GM19467 (cell line): ENCODE measurements around the gene TXNDC11.

Experiments
- ATAC-seq: cut with Tn5 transposase; IDR thresholded peaks from one replicate; pipeline ENCODE4 v1.9.1; 2021; ENCODE audit warnings: mild to moderate bottlenecking, moderate library complexity; ENCODE audit not compliant: unreplicated experiment

TXNDC11 gene

GRCh38 chr16:11725457-11725856 lies 17.2 kb downstream of the TXNDC11 start:
- no peak for ATAC-seq

GRCh38 chr16:11722468-11722808 lies 20.2 kb downstream of the TXNDC11 start:
- no peak for ATAC-seq

DNA sequence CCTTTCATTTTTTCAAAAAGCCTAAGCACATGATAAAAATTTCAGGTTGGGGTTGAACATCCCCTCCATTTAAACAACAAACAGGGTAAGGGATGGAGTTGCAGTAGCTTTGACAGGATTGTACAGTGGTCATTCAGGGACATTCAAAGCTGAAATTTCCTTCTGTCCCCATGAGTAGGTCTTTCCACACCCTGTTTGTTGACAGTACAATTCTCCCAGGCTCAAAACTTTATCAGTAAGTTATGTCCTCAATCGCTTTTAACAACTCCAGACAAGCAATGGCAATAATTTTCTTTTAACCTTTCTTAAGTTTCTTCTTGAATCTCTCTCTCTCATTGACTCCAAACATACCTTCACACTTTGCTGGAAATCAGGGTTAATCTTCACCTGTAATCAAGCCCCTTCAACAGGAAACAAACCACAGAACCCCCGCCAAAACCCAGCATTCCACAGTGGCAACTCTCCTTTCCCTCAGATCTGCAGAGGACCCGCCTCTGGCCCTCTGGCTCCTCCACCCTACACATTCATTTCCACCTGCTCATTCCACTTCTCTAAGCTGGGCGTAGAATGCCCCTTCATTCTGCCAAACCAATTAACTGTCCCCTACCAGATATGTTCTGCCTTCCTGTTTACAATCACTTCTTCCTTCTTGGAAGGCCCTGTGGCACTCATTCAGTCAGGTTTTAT lies 20.7 kb downstream of the TXNDC11 start:
- no peak for ATAC-seq

GRCh38 chr16:11719762-11720161 lies 22.9 kb downstream of the TXNDC11 start:
- ATAC-seq, result no peak

DNA sequence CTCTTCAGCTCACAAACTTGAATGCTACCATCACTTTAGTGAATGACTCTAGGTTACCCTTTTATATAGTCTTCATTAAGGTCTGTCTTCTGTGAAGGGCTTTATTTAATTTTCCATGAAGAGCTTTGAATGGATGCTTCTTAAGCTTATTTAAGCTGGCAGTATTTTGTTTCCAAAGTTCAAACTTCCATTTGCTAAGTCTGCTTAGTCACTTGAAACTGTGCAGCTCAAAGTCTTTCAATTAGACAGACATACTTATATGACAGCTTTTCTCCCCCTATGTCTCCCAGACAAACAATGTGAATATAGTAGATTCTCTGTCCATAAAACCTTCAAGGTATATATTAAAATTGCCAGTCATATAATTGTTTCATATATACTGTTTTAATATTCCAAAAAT lies 23.5 kb downstream of the TXNDC11 start:
- no peak for ATAC-seq

DNA sequence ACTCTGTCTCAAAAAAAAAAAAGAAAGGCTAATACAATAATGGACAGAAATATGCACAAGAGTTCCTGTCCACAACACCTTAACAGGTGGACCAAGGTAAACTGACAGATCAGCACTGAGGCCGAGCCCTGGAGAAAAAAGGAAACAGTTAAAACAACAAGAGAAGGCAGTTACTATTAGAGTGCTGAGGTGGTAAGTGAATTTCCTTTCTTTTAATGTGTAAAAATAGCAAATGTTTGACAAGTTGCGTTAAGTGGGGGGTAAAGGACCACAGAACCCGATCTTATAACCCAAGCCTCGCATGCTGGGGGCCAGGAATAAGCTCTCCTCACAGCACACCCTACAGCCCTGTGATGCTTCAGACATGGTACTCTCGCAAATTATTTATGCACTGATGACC lies 24.8 kb downstream of the TXNDC11 start:
- ATAC-seq, result no peak

- ATAC-seq, result no peak
Observed at GRCh38 chr16:11716336-11716735, 26.3 kb downstream of the TXNDC11 start.

DNA sequence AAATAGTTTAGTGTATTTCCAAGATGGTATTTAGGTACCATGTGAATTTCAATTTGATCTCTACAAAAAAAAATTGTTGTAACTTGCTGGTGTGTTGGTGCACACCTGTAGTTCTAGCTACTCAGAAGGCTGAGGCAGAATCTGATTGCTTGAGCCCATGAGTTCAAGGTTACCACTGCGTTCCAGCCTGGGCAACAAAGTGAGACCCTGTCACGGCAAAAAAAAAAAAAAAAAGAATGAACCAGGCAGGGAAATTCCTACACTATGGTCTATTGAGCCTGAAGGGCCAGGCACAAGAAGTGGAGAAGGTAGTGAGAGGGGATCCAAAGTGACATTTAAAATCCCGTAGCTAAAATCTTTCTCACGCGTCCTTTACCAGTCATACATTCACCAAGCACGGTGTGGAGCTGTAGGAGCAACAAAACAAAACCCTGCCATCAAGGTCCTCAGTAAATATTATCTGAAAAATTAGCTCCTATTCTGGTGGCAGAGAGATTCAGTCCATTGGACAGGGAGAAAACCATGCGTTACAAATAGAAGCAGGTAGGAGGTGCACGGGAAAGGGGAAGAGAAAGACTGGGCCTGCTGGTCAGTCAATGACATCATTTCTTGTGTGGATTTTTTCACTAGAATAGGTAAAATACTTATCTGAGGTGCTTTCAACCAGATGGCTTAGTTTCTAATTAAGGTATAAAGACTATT lies 27.3 kb downstream of the TXNDC11 start:
- no peak for ATAC-seq

DNA sequence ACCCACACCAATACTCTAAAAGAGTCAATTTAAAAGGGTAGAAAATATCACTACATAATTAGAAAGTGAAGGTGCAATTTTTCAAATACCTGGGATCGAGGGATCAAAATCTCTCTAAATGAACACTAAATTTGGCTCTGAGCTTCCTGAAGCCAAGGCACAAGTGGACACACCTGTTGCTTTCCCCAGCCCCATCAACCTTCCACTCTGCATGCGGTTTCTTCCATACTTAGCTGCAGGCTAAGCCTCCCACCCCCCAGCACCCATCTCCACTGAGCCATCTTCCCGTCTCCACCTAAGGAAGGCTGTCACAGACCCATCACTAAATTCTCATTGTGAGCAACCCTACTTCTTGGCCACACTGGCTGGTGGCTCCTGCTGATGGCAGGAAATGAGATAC lies 30.5 kb downstream of the TXNDC11 start:
- ATAC-seq, result no peak

DNA sequence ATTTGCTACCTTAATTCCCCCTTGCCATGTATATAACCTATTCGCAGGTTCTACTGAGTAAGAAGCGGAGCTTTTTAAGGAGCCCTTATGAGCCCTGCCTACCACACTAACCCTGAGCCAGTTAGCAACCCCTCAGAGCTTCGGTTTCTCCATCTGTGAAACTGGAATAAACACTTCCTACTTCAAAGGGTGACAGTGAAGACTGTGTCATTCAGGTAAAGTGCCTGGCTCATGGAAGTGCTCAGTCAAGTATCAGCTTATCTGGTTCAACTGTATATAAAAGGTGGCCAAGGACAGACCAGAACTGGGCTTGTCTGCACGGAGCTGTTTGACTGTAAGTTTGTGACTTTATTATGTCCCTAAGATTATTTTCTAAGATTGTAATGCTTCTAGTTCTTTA lies 31.0 kb downstream of the TXNDC11 start:
- ATAC-seq, result no peak

GRCh38 chr16:11708421-11708820 lies 34.2 kb downstream of the TXNDC11 start:
- ATAC-seq, result no peak

GRCh38 chr16:11707679-11708197 lies 34.9 kb downstream of the TXNDC11 start:
- no peak for ATAC-seq

GRCh38 chr16:11706180-11706742 lies 36.4 kb downstream of the TXNDC11 start:
- ATAC-seq, result peak; percentile 61

- ATAC-seq, result no peak
Observed at GRCh38 chr16:11705311-11706025, 37.2 kb downstream of the TXNDC11 start.

- ATAC-seq, result no peak
Observed at GRCh38 chr16:11700264-11701029, 42.2 kb downstream of the TXNDC11 start.

DNA sequence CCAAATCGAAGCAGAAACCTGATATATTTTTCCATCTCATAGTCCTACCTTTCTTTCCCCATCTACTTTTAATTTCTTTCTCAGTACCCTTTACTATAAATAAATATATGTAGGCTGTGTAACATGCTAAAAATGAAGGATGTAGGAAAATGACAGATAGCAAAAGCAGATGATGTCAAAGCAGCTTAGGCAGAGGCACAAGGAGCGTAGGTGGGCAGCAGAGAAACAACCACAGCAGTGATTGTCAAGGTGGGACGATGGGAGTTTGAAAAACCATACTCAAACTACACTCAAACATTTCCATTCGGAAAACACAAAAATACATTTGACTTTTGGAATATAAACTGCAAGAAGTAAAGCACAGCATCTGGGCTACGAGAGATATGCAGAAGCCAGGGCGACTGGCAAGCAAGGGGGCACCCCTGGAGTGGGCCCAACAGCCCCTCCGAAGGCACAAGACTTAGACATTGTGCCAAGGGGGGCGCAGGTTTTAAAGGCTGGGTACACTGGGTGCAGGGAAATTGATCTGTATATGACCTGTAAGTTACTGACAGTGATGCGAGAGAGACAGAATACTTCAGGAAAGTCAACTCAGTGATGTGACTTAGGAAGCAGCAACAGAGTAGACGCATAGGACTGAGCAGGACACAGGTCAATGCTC lies 43.3 kb downstream of the TXNDC11 start:
- no peak for ATAC-seq

- no peak for ATAC-seq
Observed at GRCh38 chr16:11698271-11698689, 44.4 kb downstream of the TXNDC11 start.

DNA sequence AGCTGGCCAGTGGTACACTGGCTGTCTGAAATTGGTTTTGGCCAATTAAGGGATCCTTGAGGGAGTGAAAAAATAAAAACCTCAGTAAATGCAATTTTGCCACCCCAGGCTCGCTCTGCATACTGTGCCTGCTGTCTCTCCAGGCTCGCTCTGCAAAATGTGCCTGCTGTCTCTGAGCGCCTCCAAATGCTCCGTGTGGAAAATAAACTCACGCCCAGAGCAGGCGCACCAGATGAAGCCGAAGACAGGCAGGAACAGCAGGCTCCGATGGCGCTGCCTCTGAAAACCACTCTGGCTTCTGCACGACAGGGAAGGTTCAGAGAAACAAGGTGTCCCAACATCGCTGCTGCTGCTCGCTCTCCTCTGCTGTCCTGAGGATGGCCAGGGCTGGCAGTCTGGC lies 45.3 kb downstream of the TXNDC11 start:
- ATAC-seq, result no peak

DNA sequence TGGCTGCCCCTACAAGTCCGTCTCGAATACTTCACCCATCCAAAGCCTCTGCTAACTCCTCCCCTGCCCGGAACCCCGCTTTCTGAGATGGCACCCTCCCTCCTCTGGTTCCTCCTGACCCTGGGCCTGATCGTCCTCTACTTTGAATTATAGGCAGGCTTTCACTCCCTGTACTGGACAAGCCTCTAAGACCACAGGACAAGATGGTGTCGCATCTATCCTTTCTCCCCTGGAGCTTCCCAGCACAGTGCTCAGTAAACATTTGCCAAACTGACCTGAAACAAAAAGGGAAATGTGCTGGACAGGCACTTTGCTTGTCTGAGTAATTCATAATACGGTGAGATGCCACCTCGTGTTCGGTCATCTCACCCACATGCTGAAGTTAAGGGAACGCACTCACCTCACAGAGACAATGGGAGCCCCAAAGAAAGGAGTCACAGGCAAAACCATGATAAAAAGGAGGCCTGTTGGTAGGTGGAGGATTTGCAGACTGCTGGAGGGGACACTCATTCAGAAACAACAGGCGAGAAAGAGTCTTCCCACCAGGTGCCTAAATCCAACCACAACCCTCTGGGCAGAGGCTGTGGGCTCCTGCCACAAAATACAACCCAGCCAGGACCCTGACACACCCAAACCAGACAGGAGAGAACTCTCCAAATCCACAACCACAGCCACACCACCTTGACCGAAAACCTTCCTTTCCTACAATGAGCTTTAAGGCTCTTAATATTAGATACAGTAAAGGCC lies 46.2 kb downstream of the TXNDC11 start:
- no peak for ATAC-seq

DNA sequence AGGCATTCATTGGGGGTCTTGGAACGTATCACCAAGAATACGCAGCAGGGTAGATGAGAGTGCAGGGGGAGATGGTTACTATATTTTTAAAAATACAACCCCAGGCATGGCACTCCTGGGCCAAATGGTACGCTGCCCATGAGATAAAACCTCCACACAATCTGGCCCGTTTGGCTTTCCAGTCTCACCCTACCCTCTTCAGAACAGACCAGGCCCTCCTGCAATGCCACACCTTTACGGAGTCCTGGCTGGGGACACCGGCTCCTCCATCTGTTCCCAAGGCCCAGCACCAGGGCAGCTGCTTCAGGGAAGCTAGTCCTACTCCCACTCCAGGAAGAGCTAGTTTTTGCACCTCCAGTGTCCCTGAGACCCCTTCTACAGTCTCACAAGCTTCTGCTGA lies 50.0 kb downstream of the TXNDC11 start:
- ATAC-seq, result no peak
